Activated naive CD8-positive, alpha-beta T cell treated with anti-CD3 and anti-CD28 coated beads, Interleukin-2, amount 50 U/mL, for 16 hours (primary cell): ENCODE data around the gene NCAM1.
A peak's percentile ranks its signal among the peaks of the same experiment; 100 is the strongest.
"Not testable (repeated sequence)": the region's sequence is repeated elsewhere in the genome, so short reads cannot be mapped to it uniquely, and the experiment has no call there.

Experiments
- DNase-seq: peaks from one replicate; pipeline ENCODE4 v3.0.0-alpha.2; 2020; ENCODE audit warnings: low read depth, low spot score

Gene NCAM1

GRCh38 chr11:113274713-113275582 lies 313.7 kb downstream of the NCAM1 start:
- no peak for DNase-seq

GRCh38 chr11:113275602-113276001 lies 314.4 kb downstream of the NCAM1 start:
- no peak for DNase-seq

- no peak for DNase-seq
Measured at GRCh38 chr11:113276466-113276865, 315.2 kb downstream of the NCAM1 start.

GRCh38 chr11:113277907-113278306 lies 316.7 kb downstream of the NCAM1 start:
- no peak for DNase-seq

- DNase-seq: no peak
Measured at GRCh38 chr11:113278481-113278880, 317.3 kb downstream of the NCAM1 start.

- no peak for DNase-seq
Measured at GRCh38 chr11:113278925-113279324, 317.7 kb downstream of the NCAM1 start.

GRCh38 chr11:113279591-113279990 lies 318.4 kb downstream of the NCAM1 start:
- DNase-seq: no peak

- DNase-seq: no peak
Measured at GRCh38 chr11:113281052-113281725, 320.0 kb downstream of the NCAM1 start.

GRCh38 chr11:113282898-113283437 lies 321.7 kb downstream of the NCAM1 start:
- no peak for DNase-seq

GRCh38 chr11:113283881-113284280 lies 322.7 kb downstream of the NCAM1 start:
- DNase-seq: no peak

- DNase-seq: no peak
Measured at GRCh38 chr11:113286009-113286408, 324.8 kb downstream of the NCAM1 start.

- no peak for DNase-seq
Measured at GRCh38 chr11:113286509-113287497, 325.6 kb downstream of the NCAM1 start.

- no peak for DNase-seq
Measured at GRCh38 chr11:113287801-113288200, 326.6 kb downstream of the NCAM1 start.

GRCh38 chr11:113288286-113288863 lies 327.2 kb downstream of the NCAM1 start:
- no peak for DNase-seq

GRCh38 chr11:113289431-113290187 lies 328.4 kb downstream of the NCAM1 start:
- peak; percentile 18 for DNase-seq

- DNase-seq: no peak
Measured at GRCh38 chr11:113293936-113294335, 332.7 kb downstream of the NCAM1 start.

GRCh38 chr11:113295993-113296392 lies 334.8 kb downstream of the NCAM1 start:
- DNase-seq: no peak

- DNase-seq: no peak
Measured at GRCh38 chr11:113296447-113297205, 335.4 kb downstream of the NCAM1 start.

- not testable (repeated sequence) for DNase-seq
Measured at GRCh38 chr11:113298496-113298895, 337.3 kb downstream of the NCAM1 start.

GRCh38 chr11:113304916-113305315 lies 343.7 kb downstream of the NCAM1 start:
- no peak for DNase-seq
